ENCODE measurements around the gene RIIAD1.

RIIAD1 gene

DNA sequence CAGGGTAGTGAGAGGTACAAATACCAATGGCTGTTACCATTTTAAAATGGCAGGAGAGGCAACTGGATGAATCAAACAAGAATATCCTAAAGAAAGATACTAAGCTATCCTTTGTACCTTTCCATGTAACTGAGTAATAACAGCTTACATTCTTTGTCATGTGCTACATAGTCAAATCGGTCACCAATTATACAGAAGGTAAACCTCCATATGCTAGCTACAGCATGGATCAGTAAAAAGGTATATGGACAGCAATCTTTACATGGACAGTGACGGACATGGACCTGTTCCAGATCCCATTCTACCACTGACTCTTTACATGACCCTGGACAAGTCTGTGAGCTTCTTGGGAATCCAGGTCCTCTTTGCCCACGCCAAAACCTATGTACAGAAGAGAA is 55.3 kb downstream of the RIIAD1 start:
- FAIRE-seq, result no peak
- DNase-seq (ENCODE audit: extremely low spot score, insufficient read length, low read depth), result no peak

DNA sequence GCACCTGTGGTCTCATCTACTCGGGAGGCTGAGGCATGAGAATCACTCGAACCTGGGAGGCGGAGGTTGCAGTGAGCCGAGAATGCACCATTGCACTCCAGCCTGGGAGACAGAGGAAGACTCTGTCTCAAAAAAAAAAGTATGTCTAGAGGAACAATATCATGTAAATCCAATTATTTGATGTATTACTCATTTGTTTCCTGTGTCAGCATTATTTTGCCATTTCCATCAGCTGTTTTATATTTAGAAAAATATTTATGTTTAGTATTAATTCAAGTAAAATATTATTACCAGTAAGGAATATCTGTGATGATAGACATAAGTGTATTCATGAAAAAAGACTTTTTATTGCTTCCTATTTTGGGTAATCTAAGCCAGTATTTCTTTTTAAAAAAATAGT is 56.0 kb downstream of the RIIAD1 start:
- FAIRE-seq (no peak), DNase-seq (ENCODE audit: extremely low spot score, insufficient read length, low read depth) (no peak)

All from GM18507 (cell line).